Stimulated activated CD4-positive, alpha-beta T cell treated with anti-CD3 and anti-CD28 coated beads, TNF-alpha, amount 100 ng/mL, for 24 hours (primary cell): Measurements from ENCODE around the gene ARVCF.

ENCODE experiments used
- DNase-seq, 3 experiments: peaks; one replicate each; pipeline ENCODE4 v3.0.0-alpha.2; 2020; ENCODE audit warnings: low read depth in 3 of 3

ARVCF gene

GRCh38 chr22:19974268-19974861 lies 42.3 kb downstream of the ARVCF start:
- DNase-seq = no peak

GRCh38 chr22:19973551-19974267 lies 42.9 kb downstream of the ARVCF start:
- DNase-seq = no peak

- no peak for DNase-seq
Observed at GRCh38 chr22:19972652-19973550, 43.7 kb downstream of the ARVCF start.

GRCh38 chr22:19972251-19972650 lies 44.4 kb downstream of the ARVCF start:
- DNase-seq = no peak

- DNase-seq = no peak
Observed at GRCh38 chr22:19971276-19972124, 45.1 kb downstream of the ARVCF start.

- DNase-seq = peak; percentile 57 to 80 (median 65)
Observed at GRCh38 chr22:19970479-19971275, 45.9 kb downstream of the ARVCF start.

GRCh38 chr22:19970031-19970478 lies 46.6 kb downstream of the ARVCF start:
- no peak for DNase-seq

- DNase-seq = no peak
Observed at GRCh38 chr22:19969141-19969928, 47.3 kb downstream of the ARVCF start.

GRCh38 chr22:19968450-19968891 lies 48.2 kb downstream of the ARVCF start:
- no peak for DNase-seq

- DNase-seq = no peak
Observed at GRCh38 chr22:19967850-19968449, 48.7 kb downstream of the ARVCF start.

GRCh38 chr22:19966908-19967750 lies 49.5 kb downstream of the ARVCF start:
- DNase-seq = no peak

GRCh38 chr22:19965771-19966709 lies 50.6 kb downstream of the ARVCF start:
- no peak for DNase-seq

GRCh38 chr22:19964701-19965386 lies 51.8 kb downstream of the ARVCF start:
- DNase-seq = no peak

GRCh38 chr22:19963863-19964642 lies 52.6 kb downstream of the ARVCF start:
- no peak for DNase-seq

- DNase-seq = peak in 1 of 3 experiments; percentile 55
Observed at GRCh38 chr22:19962909-19963806, 53.5 kb downstream of the ARVCF start.
